ENCODE measurements around the gene LYPD5.

Gene LYPD5

GRCh38 chr19:43751466-43752220 lies 50.6 kb downstream of the LYPD5 start:
- DNase-seq (ENCODE audit: low read depth in 1 of 2, low spot score in 1 of 2), result no peak
- in situ Hi-C loops (cut with HindIII; ENCODE audit: low pct_unique_long_range_greater_than_20kb, low sequenced_read_pairs), result no loop called here
- no peak for TF ChIP-seq JUND (IDR thresholded peaks at IDR 0.05; ENCODE audit: low read depth)

- in situ Hi-C loops (cut with HindIII; ENCODE audit: low pct_unique_long_range_greater_than_20kb, low sequenced_read_pairs), result no loop called here
- DNase-seq (ENCODE audit: low read depth in 1 of 2, low spot score in 1 of 2), result no peak
- TF ChIP-seq JUND (IDR thresholded peaks at IDR 0.05; ENCODE audit: low read depth), result no peak
Observed at GRCh38 chr19:43749898-43750297, 52.3 kb downstream of the LYPD5 start.

- in situ Hi-C loops (cut with HindIII; ENCODE audit: low pct_unique_long_range_greater_than_20kb, low sequenced_read_pairs), result no loop called here
Observed at GRCh38 chr19:43749152-43749551, 53.1 kb downstream of the LYPD5 start.

GRCh38 chr19:43748685-43749084 lies 53.6 kb downstream of the LYPD5 start:
- no peak for TF ChIP-seq JUND (IDR thresholded peaks at IDR 0.05; ENCODE audit: low read depth)
- no peak for DNase-seq (ENCODE audit: low read depth in 1 of 2, low spot score in 1 of 2)
- in situ Hi-C loops (cut with HindIII; ENCODE audit: low pct_unique_long_range_greater_than_20kb, low sequenced_read_pairs), result no loop called here

More at GRCh38 chr19:43749152-43749551, 53.1 kb downstream of the LYPD5 start:
- no peak for DNase-seq (ENCODE audit: low read depth in 1 of 2, low spot score in 1 of 2)
- no peak for TF ChIP-seq JUND (IDR thresholded peaks at IDR 0.05; ENCODE audit: low read depth)

- TF ChIP-seq JUND (IDR thresholded peaks at IDR 0.05; ENCODE audit: low read depth), result no peak
- in situ Hi-C loops (cut with HindIII; ENCODE audit: low pct_unique_long_range_greater_than_20kb, low sequenced_read_pairs), result no loop called here
- no peak for DNase-seq (ENCODE audit: low read depth in 1 of 2, low spot score in 1 of 2)
Observed at GRCh38 chr19:43748205-43748594, 54.0 kb downstream of the LYPD5 start.

- no peak for TF ChIP-seq JUND (IDR thresholded peaks at IDR 0.05; ENCODE audit: low read depth)
- in situ Hi-C loops (cut with HindIII; ENCODE audit: low pct_unique_long_range_greater_than_20kb, low sequenced_read_pairs), result no loop called here
- DNase-seq (ENCODE audit: low read depth in 1 of 2, low spot score in 1 of 2), result no peak
Observed at GRCh38 chr19:43747557-43748204, 54.6 kb downstream of the LYPD5 start.

All from T47D (cell line).